Colonic mucosa (tissue), 4 donors: ENCODE data around the gene RPL19. TPM values are rescaled to one million over a fixed set of nuclear protein-coding genes. Genes with fewer than 3 reads are reported as not detected.

Experiments
- DNase-seq: peaks from one replicate; pipeline ENCODE4 v3.0.0-alpha.2; 2020
- H3K27ac ChIP-seq: fragments of 200-600 bp; one replicate; pipeline ENCODE4 v1.8.0; 2021
- H3K27me3 ChIP-seq: fragments of 200-600 bp; one replicate; pipeline ENCODE4 v1.8.0; 2021
- H3K36me3 ChIP-seq: fragments of 200-600 bp; one replicate; pipeline ENCODE4 v1.8.0; 2021
- H3K4me1 ChIP-seq: fragments of 200-600 bp; one replicate; pipeline ENCODE4 v1.8.0; 2021; ENCODE audit warnings: mild to moderate bottlenecking
- H3K4me3 ChIP-seq: fragments of 200-600 bp; one replicate; pipeline ENCODE4 v1.8.0; 2021
- H3K9ac ChIP-seq, 2 donors: one replicate each; pipeline ENCODE4 v1.7.0; 2013; ENCODE audit warnings: control low read depth in 2 of 2, low read depth in 2 of 2, low read length in 2 of 2
- H3K9me3 ChIP-seq: fragments of 200-600 bp; one replicate; pipeline ENCODE4 v1.8.0; 2021
- CTCF ChIP-seq: fragments of 200-600 bp; IDR thresholded peaks from one replicate; pipeline ENCODE4 v1.8.0; 2022; ENCODE audit warnings: antibody characterized with exemption, mild to moderate bottlenecking
- intact Hi-C: fragments of 100-400 bp; cut with DNase I; formaldehyde crosslinking; loops from one replicate; pipeline ENCODE4 v1.14.1; 2022
- total RNA-seq, 2 donors: library from RNA; stranded (reverse); fragmentation: NEBNext Ultra II Directional in 1 of 2; extraction: Animal tissue kit (Norgen Biotek cat#: 25700) in 1 of 2; gene quantifications; one replicate each; pipeline ENCODE4 v1.2.1, GENCODE V29; 2021
- donor health status: healthy.
- donor health status: DM: no; HTN: no; CAD: no.
- donor health status: DM: no; HTN: no; CAD: no.

Gene RPL19
- total RNA-seq, 2 donors from 2014 or later, result 1,557 to 1,567 TPM

GRCh38 chr17:39252788-39253460 is 52.8 kb downstream of the RPL19 start:
- DNase-seq, result no peak
- H3K4me1 ChIP-seq, result peaks cover 3% of the 10 kb centered on the region
- H3K9me3 ChIP-seq, result no peaks in the 10 kb centered on the region
- H3K27me3 ChIP-seq, result no peaks in the 10 kb centered on the region
- no peaks in the 10 kb centered on the region for H3K36me3 ChIP-seq
- TF ChIP-seq CTCF, result no peak
- intact Hi-C loops, result no loop called here
- H3K4me3 ChIP-seq, result no peak overlapping the region
- no peak overlapping the region for H3K9ac ChIP-seq
- H3K27ac ChIP-seq, result no peak overlapping the region

Other genes with a start within 250 kb of the RPL19 start
- gene FBXO47, start 232.9 kb upstream of the RPL19 start, total RNA-seq, result not detected
- 1 to 10 TPM in 1 of 2 donors, under 1 TPM in 1; 0.54 to 4.4 TPM for gene PLXDC1, start 48.6 kb upstream of the RPL19 start, total RNA-seq
- gene ARL5C, start 34.1 kb upstream of the RPL19 start, total RNA-seq, result not detected
- gene CACNB1, start 2.6 kb upstream of the RPL19 start, total RNA-seq, result 1 to 10 TPM; 5.9 to 8.8 TPM
- under 1 TPM; 0.11 to 0.15 TPM for gene STAC2, start 25.7 kb downstream of the RPL19 start, total RNA-seq
- gene FBXL20, start 201.3 kb downstream of the RPL19 start, total RNA-seq, result 10 to 100 TPM; 12.5 to 22.2 TPM